Measurements from ENCODE around the gene RXYLT1.

DNA sequence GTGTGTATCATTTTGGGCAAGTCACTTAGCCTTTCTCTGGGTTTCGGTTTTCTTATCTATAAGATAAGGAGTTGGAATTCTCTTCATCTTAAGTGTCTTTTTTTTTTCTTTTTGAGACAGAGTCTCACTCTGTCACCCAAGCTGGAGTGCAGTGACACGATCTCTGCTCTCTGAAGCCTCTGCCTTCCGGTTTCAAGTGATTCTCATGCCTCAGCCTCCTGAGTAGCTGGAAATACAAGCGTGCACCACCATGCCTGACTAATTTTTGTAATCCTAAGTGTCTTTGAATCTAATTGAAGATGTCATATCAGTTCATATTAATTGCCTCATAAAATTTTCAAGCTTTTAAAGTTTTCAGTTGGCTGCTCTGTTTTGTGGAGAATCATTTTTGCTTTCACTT, 68.7 kb downstream of the RXYLT1 start:
- TF ChIP-seq, protein P1, sequence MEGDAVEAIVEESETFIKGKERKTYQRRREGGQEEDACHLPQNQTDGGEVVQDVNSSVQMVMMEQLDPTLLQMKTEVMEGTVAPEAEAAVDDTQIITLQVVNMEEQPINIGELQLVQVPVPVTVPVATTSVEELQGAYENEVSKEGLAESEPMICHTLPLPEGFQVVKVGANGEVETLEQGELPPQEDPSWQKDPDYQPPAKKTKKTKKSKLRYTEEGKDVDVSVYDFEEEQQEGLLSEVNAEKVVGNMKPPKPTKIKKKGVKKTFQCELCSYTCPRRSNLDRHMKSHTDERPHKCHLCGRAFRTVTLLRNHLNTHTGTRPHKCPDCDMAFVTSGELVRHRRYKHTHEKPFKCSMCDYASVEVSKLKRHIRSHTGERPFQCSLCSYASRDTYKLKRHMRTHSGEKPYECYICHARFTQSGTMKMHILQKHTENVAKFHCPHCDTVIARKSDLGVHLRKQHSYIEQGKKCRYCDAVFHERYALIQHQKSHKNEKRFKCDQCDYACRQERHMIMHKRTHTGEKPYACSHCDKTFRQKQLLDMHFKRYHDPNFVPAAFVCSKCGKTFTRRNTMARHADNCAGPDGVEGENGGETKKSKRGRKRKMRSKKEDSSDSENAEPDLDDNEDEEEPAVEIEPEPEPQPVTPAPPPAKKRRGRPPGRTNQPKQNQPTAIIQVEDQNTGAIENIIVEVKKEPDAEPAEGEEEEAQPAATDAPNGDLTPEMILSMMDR (IDR thresholded peaks at IDR 0.05), result no peak
- TF ChIP-seq POLR2A (IDR thresholded peaks at IDR 0.05), result no peak

Data from body of pancreas (tissue), 4 donors.